Measurements from ENCODE around the gene TTC1. TPM values are rescaled to one million over a fixed set of nuclear protein-coding genes. Genes with fewer than 3 reads are reported as not detected.
"Not testable (repeated sequence)": the region's sequence is repeated elsewhere in the genome, so short reads cannot be mapped to it uniquely, and the experiment has no call there.

The TTC1 gene
- total and polyA plus RNA-seq, 10 donors = 29.2 to 55.2 (median 39.6) TPM

DNA sequence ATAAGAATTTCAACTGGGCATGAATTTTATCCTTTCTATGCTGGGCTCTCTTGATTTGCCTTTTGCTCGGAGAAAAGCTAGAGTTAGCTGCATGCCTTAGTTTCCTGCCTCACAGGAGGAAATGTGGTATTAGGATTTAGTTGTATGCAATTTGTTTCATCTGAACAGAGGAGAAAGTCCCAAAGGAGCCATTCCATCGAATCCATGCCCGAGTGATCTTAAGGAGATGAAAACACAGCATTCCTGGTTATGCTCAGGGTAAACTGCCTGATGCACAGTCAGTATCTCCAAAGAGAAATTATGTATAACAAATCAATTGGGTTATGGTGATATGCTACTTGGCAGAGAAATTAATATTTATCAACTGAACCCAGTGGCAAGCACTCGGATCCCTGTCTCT, 51.1 kb downstream of the TTC1 start:
- no peaks in the 10 kb centered on the region for H3K27me3 ChIP-seq (replicated peaks in 1 of 7)
- 95 to 100% (median 96%) methylated on average over 4 of the region's 4 CpGs for WGBS, 5 donors
- intact Hi-C loops (cut with DNase I; ENCODE audit: low total_unique reads) = no loop called here
- H3K36me3 ChIP-seq = peaks cover 0 to 100% (median 66%) of the 10 kb centered on the region in 6 donors
- H3K4me1 ChIP-seq = no peaks in the 10 kb centered on the region
- TF ChIP-seq POLR2AphosphoS5 (IDR thresholded peaks at IDR 0.05) = no peak
- TF ChIP-seq POLR2A (IDR thresholded peaks at IDR 0.05) = no peak
- TF ChIP-seq, protein P1, sequence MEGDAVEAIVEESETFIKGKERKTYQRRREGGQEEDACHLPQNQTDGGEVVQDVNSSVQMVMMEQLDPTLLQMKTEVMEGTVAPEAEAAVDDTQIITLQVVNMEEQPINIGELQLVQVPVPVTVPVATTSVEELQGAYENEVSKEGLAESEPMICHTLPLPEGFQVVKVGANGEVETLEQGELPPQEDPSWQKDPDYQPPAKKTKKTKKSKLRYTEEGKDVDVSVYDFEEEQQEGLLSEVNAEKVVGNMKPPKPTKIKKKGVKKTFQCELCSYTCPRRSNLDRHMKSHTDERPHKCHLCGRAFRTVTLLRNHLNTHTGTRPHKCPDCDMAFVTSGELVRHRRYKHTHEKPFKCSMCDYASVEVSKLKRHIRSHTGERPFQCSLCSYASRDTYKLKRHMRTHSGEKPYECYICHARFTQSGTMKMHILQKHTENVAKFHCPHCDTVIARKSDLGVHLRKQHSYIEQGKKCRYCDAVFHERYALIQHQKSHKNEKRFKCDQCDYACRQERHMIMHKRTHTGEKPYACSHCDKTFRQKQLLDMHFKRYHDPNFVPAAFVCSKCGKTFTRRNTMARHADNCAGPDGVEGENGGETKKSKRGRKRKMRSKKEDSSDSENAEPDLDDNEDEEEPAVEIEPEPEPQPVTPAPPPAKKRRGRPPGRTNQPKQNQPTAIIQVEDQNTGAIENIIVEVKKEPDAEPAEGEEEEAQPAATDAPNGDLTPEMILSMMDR (IDR thresholded peaks at IDR 0.05 in 8 of 11, conservative IDR thresholded peaks at IDR 0.05 in 3 of 11) = no peak
- H3K27ac ChIP-seq = no peak overlapping the region
- H3K4me3 ChIP-seq = no peak overlapping the region
- H3K9me3 ChIP-seq = no peaks in the 10 kb centered on the region
- no peak for DNase-seq

DNA sequence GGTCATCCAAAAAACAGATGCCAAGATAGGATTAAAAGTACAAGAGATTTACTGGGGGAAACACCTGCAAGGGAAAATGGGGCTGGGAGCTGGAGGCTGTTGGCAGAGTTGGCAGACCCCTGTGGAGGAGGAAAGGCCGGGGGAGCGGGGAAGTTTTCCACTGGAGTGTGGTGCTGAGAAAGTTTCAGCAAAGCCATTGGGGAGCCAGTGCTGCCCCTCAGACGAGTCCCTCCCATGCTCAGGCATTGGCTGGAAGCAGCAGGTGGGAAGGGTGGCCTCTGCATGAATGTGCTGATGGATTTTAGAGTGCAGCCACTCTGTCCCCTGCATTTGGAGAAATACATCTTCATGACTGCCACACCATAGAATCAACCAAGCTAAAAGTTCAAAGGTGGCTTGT, 52.8 kb downstream of the TTC1 start:
- no peaks in the 10 kb centered on the region for H3K27me3 ChIP-seq (replicated peaks in 1 of 7)
- no peak overlapping the region for H3K4me3 ChIP-seq
- TF ChIP-seq POLR2AphosphoS5 (IDR thresholded peaks at IDR 0.05) (no peak), POLR2A (IDR thresholded peaks at IDR 0.05) (no peak)
- TF ChIP-seq, protein P1 (IDR thresholded peaks at IDR 0.05 in 8 of 11, conservative IDR thresholded peaks at IDR 0.05 in 3 of 11) = no peak
- H3K27ac ChIP-seq = no peak overlapping the region
- H3K9me3 ChIP-seq = no peaks in the 10 kb centered on the region
- intact Hi-C loops (cut with DNase I; ENCODE audit: low total_unique reads) = no loop called here
- 64 to 95% (median 89%) methylated on average over 3 of the region's 3 CpGs for WGBS, 5 donors
- H3K4me1 ChIP-seq = no peaks in the 10 kb centered on the region
- H3K36me3 ChIP-seq = peaks cover 0 to 100% (median 66%) of the 10 kb centered on the region in 6 donors
- no peak for DNase-seq

DNA sequence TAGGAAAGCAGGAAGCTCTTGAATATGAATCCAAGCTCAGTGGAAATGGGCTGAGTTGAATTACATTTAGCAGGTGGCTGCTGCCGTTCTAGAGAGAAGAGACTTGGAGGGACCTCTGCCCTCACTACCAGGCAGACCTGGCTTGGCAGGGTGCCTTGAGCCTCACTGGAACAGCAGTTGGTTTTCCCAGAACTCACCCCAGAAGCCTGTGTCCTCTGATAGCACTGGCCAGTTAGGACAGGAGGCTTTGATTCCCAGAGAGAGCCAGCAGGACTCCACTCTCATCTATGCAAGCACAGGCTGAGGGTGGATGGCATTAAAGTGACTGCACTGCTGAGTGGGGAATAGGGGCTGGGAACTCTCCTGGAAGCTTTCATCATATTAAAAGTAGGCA, 55.5 kb downstream of the TTC1 start:
- intact Hi-C loops (cut with DNase I; ENCODE audit: low total_unique reads) = no loop called here
- H3K27me3 ChIP-seq (replicated peaks in 1 of 7) = no peaks in the 10 kb centered on the region
- WGBS, 5 donors = 88 to 100% (median 95%) methylated on average over 1 of the region's 1 CpG
- peaks cover 0 to 98% (median 55%) of the 10 kb centered on the region in 6 donors for H3K36me3 ChIP-seq
- no peaks in the 10 kb centered on the region for H3K4me1 ChIP-seq
- no peak overlapping the region for H3K4me3 ChIP-seq
- no peaks in the 10 kb centered on the region for H3K9me3 ChIP-seq
- DNase-seq = no peak
- no peak for TF ChIP-seq POLR2AphosphoS5 (IDR thresholded peaks at IDR 0.05)
- no peak for TF ChIP-seq POLR2A (IDR thresholded peaks at IDR 0.05)
- TF ChIP-seq, protein P1 (IDR thresholded peaks at IDR 0.05 in 8 of 11, conservative IDR thresholded peaks at IDR 0.05 in 3 of 11) = no peak
- H3K27ac ChIP-seq = no peak overlapping the region

DNA sequence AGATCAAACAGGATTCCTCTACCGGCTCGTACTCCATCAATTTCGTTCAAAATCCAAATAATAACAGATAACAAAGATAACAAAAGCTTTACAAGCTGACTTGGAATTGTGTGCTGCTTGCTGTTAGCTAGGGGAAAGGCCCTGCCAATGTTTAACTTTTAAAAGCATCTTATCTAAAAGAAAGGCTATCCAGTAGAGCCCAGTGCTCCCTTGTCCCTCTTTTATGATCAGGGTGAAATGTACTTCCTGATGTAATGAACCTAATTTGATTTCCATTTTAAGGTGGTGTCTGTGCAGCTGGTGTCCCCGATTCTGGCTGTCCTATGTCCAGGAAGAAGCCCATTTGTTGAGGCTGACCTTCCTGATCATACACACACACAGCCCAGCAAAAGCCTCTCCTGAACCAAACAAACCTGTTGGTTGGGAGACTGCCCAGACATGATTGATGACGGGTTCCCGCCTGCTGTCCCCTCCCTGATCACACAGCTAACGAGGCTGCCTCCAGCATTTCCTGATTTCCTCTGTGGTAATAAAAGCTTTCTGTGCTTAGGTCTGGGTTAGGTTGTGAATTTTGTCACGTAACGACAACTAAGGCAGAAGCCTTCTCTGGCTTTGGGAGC, 56.2 kb downstream of the TTC1 start:
- H3K36me3 ChIP-seq = peaks cover 0 to 97% (median 51%) of the 10 kb centered on the region in 6 donors
- DNase-seq = no peak

DNA sequence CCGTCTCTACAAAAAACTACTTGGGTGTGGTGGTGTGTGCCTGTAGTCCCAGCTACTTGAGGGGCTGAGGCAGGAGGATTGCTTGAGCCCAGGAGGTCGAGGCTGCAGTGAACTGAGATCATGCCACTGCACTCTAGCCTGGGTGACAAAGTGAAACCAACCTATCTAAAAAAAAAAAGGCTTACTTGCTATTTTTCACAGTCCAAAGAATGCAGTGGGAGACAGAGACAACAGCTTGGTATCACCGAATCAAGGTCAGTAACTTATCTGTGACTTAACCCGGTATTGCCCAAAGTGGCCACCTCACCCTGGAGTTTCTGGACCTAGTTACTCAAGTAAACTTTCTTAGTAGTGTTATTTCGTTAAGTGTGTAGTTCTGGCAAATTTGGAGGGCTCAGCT, 60.2 kb downstream of the TTC1 start:
- H3K27me3 ChIP-seq (replicated peaks in 1 of 7); H3K27ac ChIP-seq; H3K4me3 ChIP-seq; intact Hi-C loops (cut with DNase I; ENCODE audit: low total_unique reads); DNase-seq; H3K9me3 ChIP-seq: not testable (repeated sequence)
- WGBS, 5 donors = 88 to 92% (median 88%) methylated on average over 5 of the region's 5 CpGs
- Histone ChIP-seq H3K4me1 (peaks cover 6 to 21% (median 19%) of the 10 kb centered on the region in 6 donors), H3K36me3 (peaks cover 0 to 61% (median 27%) of the 10 kb centered on the region in 6 donors)

More for the DNA sequence above, 56.2 kb downstream of the TTC1 start:
- no peaks in the 10 kb centered on the region for H3K27me3 ChIP-seq (replicated peaks in 1 of 7)
- no peaks in the 10 kb centered on the region for H3K9me3 ChIP-seq
- TF ChIP-seq, protein P1 (IDR thresholded peaks at IDR 0.05 in 8 of 11, conservative IDR thresholded peaks at IDR 0.05 in 3 of 11) = no peak
- TF ChIP-seq POLR2A (IDR thresholded peaks at IDR 0.05) (no peak), POLR2AphosphoS5 (IDR thresholded peaks at IDR 0.05) (no peak)
- H3K27ac ChIP-seq = no peak overlapping the region
- 84 to 89% (median 89%) methylated on average over 9 of the region's 9 CpGs for WGBS, 5 donors
- intact Hi-C loops (cut with DNase I; ENCODE audit: low total_unique reads) = no loop called here
- no peaks in the 10 kb centered on the region for H3K4me1 ChIP-seq
- H3K4me3 ChIP-seq = no peak overlapping the region
